Right atrium auricular region (tissue), 2 donors: ENCODE data around the gene DKK3. TPM values are rescaled to one million over a fixed set of nuclear protein-coding genes. Genes with fewer than 3 reads are reported as not detected.

Experiments used
- DNase-seq: peaks from one replicate; pipeline ENCODE4 v3.0.0-alpha.2; 2019; ENCODE audit warnings: low spot score
- H3K27ac ChIP-seq, 2 donors: fragments of 200-600 bp; sonication (generic); 1 replicate in 1 of 2; 2 replicates in 1 of 2; pipeline ENCODE4 v1.5.1; 2016 to 2019
- H3K27me3 ChIP-seq, 2 donors: fragments of 200-600 bp; sonication (generic); one replicate each; pipeline versions ENCODE4 v1.5.1 to v1.6.0; 2017 to 2019
- H3K36me3 ChIP-seq: fragments of 200-600 bp; sonication (generic); one replicate; pipeline ENCODE4 v1.5.1; 2016
- H3K4me1 ChIP-seq, 2 donors: fragments of 200-600 bp; sonication (generic); one replicate each; pipeline versions ENCODE4 v1.5.1 to v1.6.0; 2017 to 2019
- H3K4me3 ChIP-seq, 2 donors: fragments of 200-600 bp; sonication (generic); 1 replicate in 1 of 2; 2 replicates in 1 of 2; pipeline ENCODE4 v1.5.1; 2017 to 2019; ENCODE audit warnings: mild to moderate bottlenecking in 1 of 2, moderate library complexity in 1 of 2
- H3K9me3 ChIP-seq, 2 donors: fragments of 200-600 bp; sonication (generic); one replicate each; pipeline ENCODE4 v1.5.1; 2019
- total RNA-seq, 2 donors: library from RNA; depleted of rRNA; stranded (reverse); fragments of >200 nt; gene quantifications; one replicate each; pipeline ENCODE4 v1.1.0, GENCODE V29; 2016
- TF ChIP-seq, protein P1 (sequence below), 2 donors: fragments of 200-600 bp; sonication (generic); IDR thresholded peaks; one replicate each; pipeline ENCODE4 v1.5.1; 2019; ENCODE audit warnings: antibody characterized with exemption in 2 of 2

Gene DKK3
- total RNA-seq, 2 donors from 2014 or later: 2,934 to 5,316 TPM

DNA sequence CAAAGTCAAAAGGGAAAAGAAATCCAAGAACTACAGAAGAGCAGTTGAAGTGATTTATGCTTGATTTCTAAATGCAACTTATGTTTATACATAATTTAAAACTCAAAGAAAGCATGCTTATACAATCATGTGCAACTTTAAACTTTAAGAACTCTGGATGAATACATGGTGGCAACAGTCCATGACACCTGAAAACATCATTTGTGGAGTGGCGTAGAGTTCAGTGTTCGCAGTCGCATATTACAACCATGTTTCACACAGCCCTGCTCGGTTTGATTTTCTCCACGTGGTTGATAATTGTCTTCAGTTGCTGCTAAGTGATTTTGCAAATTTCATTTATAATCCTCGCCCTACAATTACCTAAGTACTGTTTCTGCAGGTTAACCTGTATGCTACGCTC is 45.4 kb downstream of the DKK3 start:
- no peaks in the 10 kb centered on the region for H3K27me3 ChIP-seq
- DNase-seq: no peak
- TF ChIP-seq, protein P1, sequence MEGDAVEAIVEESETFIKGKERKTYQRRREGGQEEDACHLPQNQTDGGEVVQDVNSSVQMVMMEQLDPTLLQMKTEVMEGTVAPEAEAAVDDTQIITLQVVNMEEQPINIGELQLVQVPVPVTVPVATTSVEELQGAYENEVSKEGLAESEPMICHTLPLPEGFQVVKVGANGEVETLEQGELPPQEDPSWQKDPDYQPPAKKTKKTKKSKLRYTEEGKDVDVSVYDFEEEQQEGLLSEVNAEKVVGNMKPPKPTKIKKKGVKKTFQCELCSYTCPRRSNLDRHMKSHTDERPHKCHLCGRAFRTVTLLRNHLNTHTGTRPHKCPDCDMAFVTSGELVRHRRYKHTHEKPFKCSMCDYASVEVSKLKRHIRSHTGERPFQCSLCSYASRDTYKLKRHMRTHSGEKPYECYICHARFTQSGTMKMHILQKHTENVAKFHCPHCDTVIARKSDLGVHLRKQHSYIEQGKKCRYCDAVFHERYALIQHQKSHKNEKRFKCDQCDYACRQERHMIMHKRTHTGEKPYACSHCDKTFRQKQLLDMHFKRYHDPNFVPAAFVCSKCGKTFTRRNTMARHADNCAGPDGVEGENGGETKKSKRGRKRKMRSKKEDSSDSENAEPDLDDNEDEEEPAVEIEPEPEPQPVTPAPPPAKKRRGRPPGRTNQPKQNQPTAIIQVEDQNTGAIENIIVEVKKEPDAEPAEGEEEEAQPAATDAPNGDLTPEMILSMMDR (IDR thresholded peaks at IDR 0.05): no peak
- H3K36me3 ChIP-seq: peaks cover 41% of the 10 kb centered on the region
- H3K4me1 ChIP-seq: peaks cover 0 to 76% of the 10 kb centered on the region in 2 donors
- H3K4me3 ChIP-seq: no peak overlapping the region
- H3K27ac ChIP-seq: peak overlapping the region in 1 of 2 donors; percentile 75
- no peaks in the 10 kb centered on the region for H3K9me3 ChIP-seq

DNA sequence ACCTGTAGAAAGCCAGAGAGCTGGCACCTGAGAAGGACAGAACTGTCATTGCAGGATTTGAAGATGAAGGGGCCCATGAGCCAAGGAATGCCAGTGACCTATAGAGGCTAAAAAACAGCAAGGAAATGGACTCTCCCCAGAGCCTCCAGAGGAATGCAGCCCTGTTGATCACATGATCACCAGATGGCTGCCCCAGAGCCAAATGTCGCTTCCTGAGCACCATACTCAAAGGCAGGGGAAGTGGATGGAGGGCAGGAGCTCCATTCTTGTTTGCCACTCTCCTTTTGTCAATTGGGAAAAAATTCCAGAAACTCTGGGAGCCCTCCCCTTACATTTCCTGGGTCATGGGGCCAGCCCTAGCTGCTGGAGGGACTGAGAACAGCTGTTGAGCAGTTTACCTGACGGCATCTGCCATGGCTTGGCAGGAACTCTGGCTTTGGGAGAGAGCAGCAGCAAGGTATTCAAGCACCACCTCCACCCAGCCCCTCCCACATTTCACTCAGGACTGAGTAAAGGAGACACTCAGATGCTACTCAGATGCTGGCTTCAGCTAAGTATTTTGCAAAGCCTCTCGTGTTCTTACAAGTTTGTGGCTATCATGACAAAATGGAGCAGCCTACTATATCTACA is 46.9 kb downstream of the DKK3 start:
- Histone ChIP-seq H3K27ac (peak overlapping the region; percentile 32 to 45), H3K4me3 (no peak overlapping the region), H3K27me3 (no peaks in the 10 kb centered on the region), H3K9me3 (no peaks in the 10 kb centered on the region), H3K4me1 (peaks cover 0 to 60% of the 10 kb centered on the region in 2 donors), H3K36me3 (peaks cover 45% of the 10 kb centered on the region)
- TF ChIP-seq, protein P1 (IDR thresholded peaks at IDR 0.05): no peak
- no peak for DNase-seq

DNA sequence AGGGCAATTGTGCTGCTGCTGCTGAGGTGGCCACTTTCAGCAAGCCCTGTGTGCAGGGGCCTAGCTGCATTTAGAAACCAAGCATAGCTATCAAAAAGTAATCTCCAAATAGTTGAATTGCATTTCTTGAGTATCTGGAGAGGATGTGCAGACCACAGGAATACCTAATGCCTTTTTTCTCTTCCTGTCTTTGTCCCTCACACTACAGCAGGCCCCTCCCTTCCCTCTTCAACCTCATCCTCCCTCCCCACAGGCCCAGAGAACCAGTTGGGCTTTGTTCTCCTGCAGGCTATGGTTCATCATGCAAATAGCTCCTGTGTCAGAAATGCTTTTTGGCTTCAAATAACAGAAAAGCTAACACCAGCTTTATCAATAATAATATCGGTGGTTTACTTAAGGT is 47.7 kb downstream of the DKK3 start:
- peaks cover 0 to 52% of the 10 kb centered on the region in 2 donors for H3K4me1 ChIP-seq
- H3K9me3 ChIP-seq: no peaks in the 10 kb centered on the region
- no peak overlapping the region for H3K27ac ChIP-seq
- no peak for DNase-seq
- TF ChIP-seq, protein P1 (IDR thresholded peaks at IDR 0.05): no peak
- peaks cover 45% of the 10 kb centered on the region for H3K36me3 ChIP-seq
- no peaks in the 10 kb centered on the region for H3K27me3 ChIP-seq
- H3K4me3 ChIP-seq: no peak overlapping the region

DNA sequence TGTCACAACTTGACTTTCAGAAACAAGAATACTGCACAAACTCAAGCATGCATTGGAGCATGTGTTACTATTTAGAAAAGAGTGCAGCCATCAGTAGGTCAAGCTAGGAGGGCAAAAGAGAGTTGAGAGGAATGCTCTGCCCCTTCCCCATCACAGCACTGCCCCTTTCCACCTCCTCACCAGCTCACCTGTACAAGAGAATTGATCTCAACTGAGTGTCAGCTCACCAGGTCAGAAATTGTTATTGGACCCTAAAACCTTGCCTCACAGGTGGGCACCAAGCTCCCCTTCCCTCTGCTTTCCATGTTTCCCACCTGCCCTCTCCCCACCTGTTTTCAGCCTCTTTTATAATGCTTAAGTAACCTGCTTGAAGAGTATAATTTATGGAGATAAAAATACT is 48.8 kb downstream of the DKK3 start:
- DNase-seq: no peak
- TF ChIP-seq, protein P1 (IDR thresholded peaks at IDR 0.05): no peak
- peaks cover 45% of the 10 kb centered on the region for H3K36me3 ChIP-seq

DNA sequence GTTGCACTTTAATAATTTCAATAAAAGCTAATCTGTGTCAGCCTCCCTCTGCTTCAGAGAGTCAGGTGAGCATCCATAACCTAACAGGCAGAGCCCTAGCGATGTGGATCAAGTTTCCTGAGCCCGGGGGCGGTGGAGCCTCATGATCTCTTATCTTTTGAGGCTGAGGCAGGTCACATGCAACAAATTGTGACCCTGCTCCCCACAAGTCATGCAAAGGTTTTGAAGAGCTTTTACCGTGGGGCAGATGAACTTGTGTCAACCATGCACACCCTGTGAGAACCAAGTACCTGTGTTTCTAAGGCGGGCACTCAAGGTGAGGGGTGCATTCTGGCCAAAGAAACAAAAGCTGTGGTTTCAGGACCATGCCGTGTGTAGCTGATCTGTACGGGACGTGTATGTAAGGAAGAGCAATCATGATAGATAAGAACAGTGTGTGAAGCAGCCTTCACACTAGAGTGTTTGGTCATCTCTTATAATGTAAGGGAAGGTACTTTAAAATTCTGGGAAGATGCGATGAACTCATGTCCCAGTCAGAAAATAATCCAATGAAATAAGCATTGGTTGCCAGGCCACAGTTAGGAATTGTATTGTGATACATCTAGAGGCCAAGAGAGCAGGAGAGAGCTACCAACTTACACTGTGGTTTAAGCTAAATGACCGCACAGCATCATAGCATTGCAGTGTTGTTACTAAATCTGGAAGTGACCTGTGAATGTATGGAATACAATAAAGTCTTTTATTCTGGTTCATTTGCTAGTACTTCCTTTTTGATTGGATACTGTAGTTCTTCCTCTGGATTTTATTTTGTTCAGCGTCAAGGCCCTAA is 49.8 kb downstream of the DKK3 start:
- no peaks in the 10 kb centered on the region for H3K27me3 ChIP-seq
- no peaks in the 10 kb centered on the region for H3K9me3 ChIP-seq
- H3K4me1 ChIP-seq: peaks cover 0 to 31% of the 10 kb centered on the region in 2 donors
- no peak overlapping the region for H3K4me3 ChIP-seq
- no peak for DNase-seq
- peaks cover 49% of the 10 kb centered on the region for H3K36me3 ChIP-seq
- peak overlapping the region in 1 of 2 donors; percentile 15 for H3K27ac ChIP-seq
- TF ChIP-seq, protein P1 (IDR thresholded peaks at IDR 0.05): no peak

More for the DNA sequence above, 48.8 kb downstream of the DKK3 start:
- Histone ChIP-seq H3K27ac (no peak overlapping the region), H3K4me3 (no peak overlapping the region), H3K9me3 (no peaks in the 10 kb centered on the region), H3K4me1 (peaks cover 0 to 41% of the 10 kb centered on the region in 2 donors), H3K27me3 (no peaks in the 10 kb centered on the region)
